ENCODE data around the gene TIAM1.

TIAM1 gene

GRCh38 chr21:31330144-31330483 is 13.9 kb downstream of the TIAM1 start:
- no peaks in the 10 kb centered on the region for H3K36me3 ChIP-seq (ENCODE audit: low read length)
- no peaks in the 10 kb centered on the region for H3K9me3 ChIP-seq (ENCODE audit: insufficient read depth, low read length)
- no peaks in the 10 kb centered on the region for H3K79me2 ChIP-seq (ENCODE audit: insufficient read depth, low read length)
- no peak overlapping the region for H3K27ac ChIP-seq (ENCODE audit: low read depth, low read length)
- no peaks in the 10 kb centered on the region for H3K9me2 ChIP-seq (replicated peaks; ENCODE audit: insufficient read depth, low read length)
- H3K4me2 ChIP-seq (ENCODE audit: low read depth, low read length, poor library complexity, severe bottlenecking): no peak overlapping the region
- TF ChIP-seq EZH2phosphoT487 (conservative IDR thresholded peaks at IDR 0.05; ENCODE audit: low read length): no peak
- no peak for TF ChIP-seq CTCF (IDR thresholded peaks at IDR 0.05; ENCODE audit: insufficient read depth, low read length, poor library complexity, severe bottlenecking)
- H2AFZ ChIP-seq (ENCODE audit: low read depth, low read length, severe bottlenecking): no peak overlapping the region
- H3K27me3 ChIP-seq (ENCODE audit: low read length): no peaks in the 10 kb centered on the region
- H4K20me1 ChIP-seq (ENCODE audit: low read depth, low read length): no peaks in the 10 kb centered on the region
- H3K9ac ChIP-seq (ENCODE audit: low read length): no peak overlapping the region
- no peaks in the 10 kb centered on the region for H3F3A ChIP-seq (ENCODE audit: insufficient read depth)
- H3K4me3 ChIP-seq (ENCODE audit: insufficient read depth, low read length, poor library complexity, severe bottlenecking): no peak overlapping the region

GRCh38 chr21:31329456-31330143 is 14.5 kb downstream of the TIAM1 start:
- no peak overlapping the region for H3K4me3 ChIP-seq (ENCODE audit: insufficient read depth, low read length, poor library complexity, severe bottlenecking)
- H2AFZ ChIP-seq (ENCODE audit: low read depth, low read length, severe bottlenecking): no peak overlapping the region
- no peak for TF ChIP-seq EZH2phosphoT487 (conservative IDR thresholded peaks at IDR 0.05; ENCODE audit: low read length)
- no peak for TF ChIP-seq CTCF (IDR thresholded peaks at IDR 0.05; ENCODE audit: insufficient read depth, low read length, poor library complexity, severe bottlenecking)
- H3K4me2 ChIP-seq (ENCODE audit: low read depth, low read length, poor library complexity, severe bottlenecking): no peak overlapping the region
- no peaks in the 10 kb centered on the region for H3F3A ChIP-seq (ENCODE audit: insufficient read depth)
- H3K27me3 ChIP-seq (ENCODE audit: low read length): no peaks in the 10 kb centered on the region
- no peaks in the 10 kb centered on the region for H3K9me3 ChIP-seq (ENCODE audit: insufficient read depth, low read length)
- no peak overlapping the region for H3K9ac ChIP-seq (ENCODE audit: low read length)
- no peaks in the 10 kb centered on the region for H4K20me1 ChIP-seq (ENCODE audit: low read depth, low read length)
- H3K79me2 ChIP-seq (ENCODE audit: insufficient read depth, low read length): no peaks in the 10 kb centered on the region
- H3K36me3 ChIP-seq (ENCODE audit: low read length): no peaks in the 10 kb centered on the region
- no peaks in the 10 kb centered on the region for H3K9me2 ChIP-seq (replicated peaks; ENCODE audit: insufficient read depth, low read length)
- H3K27ac ChIP-seq (ENCODE audit: low read depth, low read length): no peak overlapping the region

- Histone ChIP-seq H2AFZ (ENCODE audit: low read depth, low read length, severe bottlenecking) (no peak overlapping the region), H3K4me2 (ENCODE audit: low read depth, low read length, poor library complexity, severe bottlenecking) (no peak overlapping the region), H3K4me3 (ENCODE audit: insufficient read depth, low read length, poor library complexity, severe bottlenecking) (no peak overlapping the region), H4K20me1 (ENCODE audit: low read depth, low read length) (no peaks in the 10 kb centered on the region), H3K27me3 (ENCODE audit: low read length) (no peaks in the 10 kb centered on the region), H3K36me3 (ENCODE audit: low read length) (no peaks in the 10 kb centered on the region), H3K9ac (ENCODE audit: low read length) (no peak overlapping the region), H3K27ac (ENCODE audit: low read depth, low read length) (no peak overlapping the region), H3K79me2 (ENCODE audit: insufficient read depth, low read length) (no peaks in the 10 kb centered on the region), H3F3A (ENCODE audit: insufficient read depth) (no peaks in the 10 kb centered on the region), H3K9me3 (ENCODE audit: insufficient read depth, low read length) (no peaks in the 10 kb centered on the region), H3K9me2 (replicated peaks; ENCODE audit: insufficient read depth, low read length) (no peaks in the 10 kb centered on the region)
- TF ChIP-seq EZH2phosphoT487 (conservative IDR thresholded peaks at IDR 0.05; ENCODE audit: low read length) (no peak), CTCF (IDR thresholded peaks at IDR 0.05; ENCODE audit: insufficient read depth, low read length, poor library complexity, severe bottlenecking) (no peak)
Measured at GRCh38 chr21:31326522-31327242, 17.4 kb downstream of the TIAM1 start.

Measured in SU-DHL-6 (cell line).